GM13976 (cell line): ENCODE measurements around the gene TMEM250.

Experiments used
- DNase-seq: peaks from one replicate; pipeline ENCODE4 v3.0.0; 2012; ENCODE audit warnings: low spot score
- in situ Hi-C: fragments of 300-500 bp; cut with MboI; formaldehyde crosslinking; loops from one replicate; pipeline ENCODE4 v1.12.0; 2022; ENCODE audit warnings: low sequenced_read_pairs, mixed read lengths, inconsistent platforms; ENCODE audit not compliant: unreplicated experiment
- TF ChIP-seq, protein P1 (sequence below): IDR thresholded peaks from 2 replicates; pipeline ENCODE4 v1.5.1; 2012; ENCODE audit warnings: borderline replicate concordance, mild to moderate bottlenecking; ENCODE audit not compliant: insufficient read depth; ENCODE audit errors: extremely low read depth, missing control alignments, control extremely low read depth

Gene TMEM250

DNA sequence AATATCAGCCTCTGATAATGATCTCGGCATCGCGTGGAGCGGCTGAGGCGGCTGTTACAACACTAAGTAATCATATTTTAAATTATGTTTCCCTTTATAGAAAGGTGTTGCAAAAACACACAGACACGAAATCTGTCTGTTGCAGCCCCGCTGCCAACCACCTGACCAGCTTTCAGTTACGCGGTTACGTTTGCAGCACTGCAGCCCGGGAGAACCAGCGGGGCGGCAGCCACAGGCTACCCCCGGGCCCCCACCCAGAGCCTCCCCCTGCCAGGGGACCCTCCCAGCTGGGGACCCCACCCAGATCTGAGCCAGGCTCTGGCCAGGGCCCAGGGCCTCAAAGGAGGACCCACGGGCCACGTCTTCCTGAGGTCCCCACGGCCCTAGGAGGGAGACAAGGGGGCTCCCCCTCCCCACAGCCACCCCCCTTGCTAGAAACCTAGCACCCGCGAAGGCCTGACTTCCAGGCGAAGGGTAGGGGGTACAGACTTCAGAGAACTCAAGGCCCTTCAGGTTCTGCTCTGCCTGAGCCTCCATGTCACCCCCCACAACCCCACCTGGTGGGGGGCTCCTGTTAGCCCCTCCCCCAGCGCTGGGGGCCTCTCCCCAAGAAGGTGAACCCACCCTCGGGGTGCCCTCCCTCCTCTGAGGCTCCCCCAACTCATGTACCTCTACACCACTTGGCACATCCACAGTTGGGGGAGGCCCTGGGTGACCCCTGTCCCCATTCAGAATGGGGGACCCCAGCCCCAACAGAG, 29.6 kb downstream of the TMEM250 start:
- in situ Hi-C loops: no loop called here
- no peak for DNase-seq

DNA sequence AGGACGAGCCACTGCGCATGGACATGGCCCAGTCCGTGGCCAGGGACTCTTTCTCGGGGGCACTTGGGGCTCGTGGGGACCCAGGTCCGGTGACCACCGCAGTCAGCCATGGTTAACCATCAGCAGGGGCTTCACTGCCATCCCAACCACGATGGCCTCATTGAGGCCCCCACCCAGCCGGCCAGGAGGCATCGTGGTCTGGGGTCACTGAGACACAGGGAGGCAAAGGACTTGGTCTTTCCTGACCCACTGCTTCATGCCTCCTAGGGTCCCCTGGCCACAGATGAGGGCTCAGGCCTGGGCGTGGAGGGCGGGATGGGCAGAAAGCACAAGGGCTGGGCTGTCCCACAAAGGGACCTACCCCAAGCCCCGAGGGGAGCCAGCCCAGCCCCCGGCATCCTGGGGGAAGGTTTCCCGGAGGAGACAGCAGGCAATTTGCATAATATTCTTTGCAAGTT, 30.2 kb downstream of the TMEM250 start:
- TF ChIP-seq, protein P1, sequence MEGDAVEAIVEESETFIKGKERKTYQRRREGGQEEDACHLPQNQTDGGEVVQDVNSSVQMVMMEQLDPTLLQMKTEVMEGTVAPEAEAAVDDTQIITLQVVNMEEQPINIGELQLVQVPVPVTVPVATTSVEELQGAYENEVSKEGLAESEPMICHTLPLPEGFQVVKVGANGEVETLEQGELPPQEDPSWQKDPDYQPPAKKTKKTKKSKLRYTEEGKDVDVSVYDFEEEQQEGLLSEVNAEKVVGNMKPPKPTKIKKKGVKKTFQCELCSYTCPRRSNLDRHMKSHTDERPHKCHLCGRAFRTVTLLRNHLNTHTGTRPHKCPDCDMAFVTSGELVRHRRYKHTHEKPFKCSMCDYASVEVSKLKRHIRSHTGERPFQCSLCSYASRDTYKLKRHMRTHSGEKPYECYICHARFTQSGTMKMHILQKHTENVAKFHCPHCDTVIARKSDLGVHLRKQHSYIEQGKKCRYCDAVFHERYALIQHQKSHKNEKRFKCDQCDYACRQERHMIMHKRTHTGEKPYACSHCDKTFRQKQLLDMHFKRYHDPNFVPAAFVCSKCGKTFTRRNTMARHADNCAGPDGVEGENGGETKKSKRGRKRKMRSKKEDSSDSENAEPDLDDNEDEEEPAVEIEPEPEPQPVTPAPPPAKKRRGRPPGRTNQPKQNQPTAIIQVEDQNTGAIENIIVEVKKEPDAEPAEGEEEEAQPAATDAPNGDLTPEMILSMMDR: no peak
- in situ Hi-C loops: no loop called here
- DNase-seq: no peak

More for the DNA sequence above, 29.6 kb downstream of the TMEM250 start:
- TF ChIP-seq, protein P1: no peak

DNA sequence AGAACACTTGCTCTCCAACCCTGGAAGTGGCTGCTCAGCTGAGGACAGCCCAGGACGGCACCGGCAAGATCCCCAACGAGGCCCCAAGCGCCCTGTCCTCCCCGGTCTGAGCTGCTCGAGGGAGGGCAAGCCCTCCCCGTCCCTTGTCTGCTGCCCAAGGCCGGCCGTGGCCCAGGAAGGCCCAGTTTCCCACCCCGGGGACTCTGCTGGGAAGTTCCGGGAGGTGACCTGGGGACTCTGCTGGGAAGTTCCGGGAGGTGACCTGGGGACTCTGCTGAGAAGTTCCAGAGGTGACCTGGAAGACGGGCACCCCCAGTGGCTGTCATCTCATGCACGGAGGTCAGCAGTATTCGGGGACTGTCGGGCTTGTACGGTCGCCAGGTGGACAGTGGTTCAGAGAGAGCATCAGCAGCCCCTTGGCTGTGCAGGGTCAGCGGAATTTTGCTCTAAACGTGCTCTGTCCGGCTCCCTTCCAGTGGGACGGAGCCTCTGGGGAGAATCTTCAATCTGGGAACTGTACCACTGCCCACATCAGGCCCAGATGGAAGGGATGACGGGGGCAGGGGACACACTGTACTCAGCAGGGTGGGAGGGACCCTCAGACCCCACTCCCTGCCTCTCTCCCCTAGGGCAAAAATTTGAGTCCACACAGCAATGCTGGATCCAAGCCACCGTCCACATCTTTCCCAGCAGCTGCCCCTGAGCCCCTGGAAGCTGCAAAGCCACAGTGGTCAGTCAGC, 30.8 kb downstream of the TMEM250 start:
- DNase-seq: no peak
- in situ Hi-C loops: no loop called here
- TF ChIP-seq, protein P1: no peak

DNA sequence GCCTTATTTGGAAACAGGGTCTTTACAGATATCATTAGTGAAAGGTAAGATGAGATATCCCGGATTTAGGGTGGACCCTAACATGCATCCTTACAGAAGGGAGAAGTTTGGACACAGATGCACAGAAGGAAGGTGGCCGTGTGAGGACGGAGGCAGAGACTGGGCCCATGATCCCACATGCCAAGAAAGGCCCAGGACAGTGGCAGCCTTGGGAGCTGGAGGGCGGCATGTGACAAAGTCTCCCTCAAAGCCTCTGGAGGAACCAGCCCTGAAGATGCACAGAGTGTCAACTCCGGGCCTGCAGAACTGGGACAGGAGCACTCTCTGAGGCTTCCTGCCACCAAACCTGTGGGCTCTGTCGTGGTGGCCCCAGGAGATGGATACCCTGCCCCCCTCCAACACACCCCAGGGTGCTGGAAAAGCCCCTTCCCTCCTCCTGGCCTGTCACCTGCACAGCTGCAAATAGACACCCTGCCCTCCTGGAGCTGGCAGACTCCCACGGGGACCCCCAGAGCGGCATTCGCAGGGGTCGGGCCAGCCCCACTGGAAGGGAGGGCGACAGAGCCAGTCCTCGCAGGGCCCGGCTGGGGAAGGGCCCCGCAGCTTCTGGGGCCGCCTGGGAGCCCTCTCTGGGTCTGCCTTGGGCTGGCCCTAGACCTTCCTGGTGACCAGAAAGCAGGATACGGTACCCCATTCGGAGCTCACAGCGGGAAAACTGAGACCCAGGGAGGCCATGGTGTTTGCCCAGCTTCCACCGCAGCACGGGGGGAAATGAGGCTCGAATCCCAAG, 31.5 kb downstream of the TMEM250 start:
- in situ Hi-C loops: no loop called here
- TF ChIP-seq, protein P1: no peak
- DNase-seq: no peak

DNA sequence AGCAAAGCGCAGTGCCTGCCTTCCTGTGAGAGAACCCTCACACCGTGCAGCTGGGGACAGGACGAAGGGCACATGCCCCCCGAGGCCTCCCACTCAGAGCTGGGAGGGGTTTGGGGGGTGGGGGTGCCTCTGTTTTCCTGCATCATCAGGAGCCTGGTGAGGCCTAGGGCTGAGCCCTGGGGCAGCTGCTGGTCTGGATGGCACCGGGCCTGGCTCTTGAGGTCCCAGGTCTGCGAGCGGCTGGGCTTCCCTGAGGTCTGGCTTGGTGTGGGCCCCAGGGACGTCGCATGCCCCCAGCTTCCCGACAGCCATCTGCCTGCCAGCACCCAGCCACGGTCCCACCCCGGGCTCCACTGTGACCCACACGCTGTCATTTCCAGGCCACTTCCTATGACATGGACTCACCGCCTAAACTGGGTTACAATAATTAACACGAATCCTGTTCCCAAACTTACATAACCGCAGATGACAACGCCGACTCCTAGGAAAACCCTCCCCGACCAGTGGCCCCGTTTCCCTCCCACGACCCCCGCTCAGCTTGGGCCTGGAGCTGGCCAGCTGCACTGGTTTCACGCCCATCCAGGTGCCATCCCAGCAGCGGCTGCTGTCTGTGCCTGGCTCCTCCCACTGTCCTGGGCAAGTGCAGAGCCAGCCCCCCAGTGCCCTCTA, 32.3 kb downstream of the TMEM250 start:
- TF ChIP-seq, protein P1: no peak
- no peak for DNase-seq
- in situ Hi-C loops: no loop called here

DNA sequence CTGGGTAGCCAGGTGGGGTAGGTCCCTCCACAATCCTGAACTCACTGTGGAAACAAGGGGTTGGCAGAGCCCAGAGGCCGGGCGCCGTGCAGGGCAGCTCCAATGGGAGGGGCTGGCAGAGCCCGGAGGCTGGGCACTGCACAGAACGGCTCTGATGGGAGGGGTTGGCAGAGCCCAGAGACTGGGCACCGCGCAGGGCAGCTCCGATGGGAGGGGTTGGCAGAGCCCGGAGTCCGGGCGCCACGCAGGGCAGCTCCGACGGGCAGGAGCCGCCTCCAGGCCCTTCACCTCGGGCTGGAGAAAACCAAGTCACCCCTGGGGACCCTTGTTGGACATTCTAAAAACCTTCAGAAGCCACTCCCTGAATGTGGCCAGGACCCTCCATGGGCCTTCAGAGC, 32.9 kb downstream of the TMEM250 start:
- in situ Hi-C loops: no loop called here
- TF ChIP-seq, protein P1: no peak
- no peak for DNase-seq
